ENCODE measurements around the gene FGFBP3. TPM values are rescaled to one million over a fixed set of nuclear protein-coding genes. Genes with fewer than 3 reads are reported as not detected.

The FGFBP3 gene
- total RNA-seq, 1 experiment from 2014 or later = 68.2 TPM

DNA sequence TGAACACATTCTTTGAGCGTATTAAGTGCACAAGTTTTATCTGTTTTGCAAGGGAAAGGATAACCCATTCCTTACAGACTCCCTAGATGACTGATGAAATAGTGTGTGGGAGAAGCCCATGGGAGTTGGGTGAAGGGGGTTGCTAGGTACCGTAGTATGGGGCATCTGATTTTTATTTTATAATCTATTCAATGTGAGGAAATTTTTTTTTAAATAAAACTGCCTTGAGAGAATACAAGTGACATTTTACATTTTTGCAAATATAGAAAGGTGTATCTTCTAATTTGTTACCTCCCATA is 15.7 kb upstream of the FGFBP3 start (continued):
- TF ChIP-seq, protein P1, sequence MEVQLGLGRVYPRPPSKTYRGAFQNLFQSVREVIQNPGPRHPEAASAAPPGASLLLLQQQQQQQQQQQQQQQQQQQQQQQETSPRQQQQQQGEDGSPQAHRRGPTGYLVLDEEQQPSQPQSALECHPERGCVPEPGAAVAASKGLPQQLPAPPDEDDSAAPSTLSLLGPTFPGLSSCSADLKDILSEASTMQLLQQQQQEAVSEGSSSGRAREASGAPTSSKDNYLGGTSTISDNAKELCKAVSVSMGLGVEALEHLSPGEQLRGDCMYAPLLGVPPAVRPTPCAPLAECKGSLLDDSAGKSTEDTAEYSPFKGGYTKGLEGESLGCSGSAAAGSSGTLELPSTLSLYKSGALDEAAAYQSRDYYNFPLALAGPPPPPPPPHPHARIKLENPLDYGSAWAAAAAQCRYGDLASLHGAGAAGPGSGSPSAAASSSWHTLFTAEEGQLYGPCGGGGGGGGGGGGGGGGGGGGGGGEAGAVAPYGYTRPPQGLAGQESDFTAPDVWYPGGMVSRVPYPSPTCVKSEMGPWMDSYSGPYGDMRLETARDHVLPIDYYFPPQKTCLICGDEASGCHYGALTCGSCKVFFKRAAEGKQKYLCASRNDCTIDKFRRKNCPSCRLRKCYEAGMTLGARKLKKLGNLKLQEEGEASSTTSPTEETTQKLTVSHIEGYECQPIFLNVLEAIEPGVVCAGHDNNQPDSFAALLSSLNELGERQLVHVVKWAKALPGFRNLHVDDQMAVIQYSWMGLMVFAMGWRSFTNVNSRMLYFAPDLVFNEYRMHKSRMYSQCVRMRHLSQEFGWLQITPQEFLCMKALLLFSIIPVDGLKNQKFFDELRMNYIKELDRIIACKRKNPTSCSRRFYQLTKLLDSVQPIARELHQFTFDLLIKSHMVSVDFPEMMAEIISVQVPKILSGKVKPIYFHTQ (CRISPR knock-in tag; IDR thresholded peaks at IDR 0.05) = no peak
- TF ChIP-seq, protein P2, sequence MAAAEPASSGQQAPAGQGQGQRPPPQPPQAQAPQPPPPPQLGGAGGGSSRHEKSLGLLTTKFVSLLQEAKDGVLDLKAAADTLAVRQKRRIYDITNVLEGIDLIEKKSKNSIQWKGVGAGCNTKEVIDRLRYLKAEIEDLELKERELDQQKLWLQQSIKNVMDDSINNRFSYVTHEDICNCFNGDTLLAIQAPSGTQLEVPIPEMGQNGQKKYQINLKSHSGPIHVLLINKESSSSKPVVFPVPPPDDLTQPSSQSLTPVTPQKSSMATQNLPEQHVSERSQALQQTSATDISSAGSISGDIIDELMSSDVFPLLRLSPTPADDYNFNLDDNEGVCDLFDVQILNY (CRISPR knock-in tag; IDR thresholded peaks at IDR 0.05) = no peak
- TF ChIP-seq FOXJ3 (CRISPR knock-in tag; IDR thresholded peaks at IDR 0.05; ENCODE audit: borderline replicate concordance) = no peak

- TF ChIP-seq, protein P3, sequence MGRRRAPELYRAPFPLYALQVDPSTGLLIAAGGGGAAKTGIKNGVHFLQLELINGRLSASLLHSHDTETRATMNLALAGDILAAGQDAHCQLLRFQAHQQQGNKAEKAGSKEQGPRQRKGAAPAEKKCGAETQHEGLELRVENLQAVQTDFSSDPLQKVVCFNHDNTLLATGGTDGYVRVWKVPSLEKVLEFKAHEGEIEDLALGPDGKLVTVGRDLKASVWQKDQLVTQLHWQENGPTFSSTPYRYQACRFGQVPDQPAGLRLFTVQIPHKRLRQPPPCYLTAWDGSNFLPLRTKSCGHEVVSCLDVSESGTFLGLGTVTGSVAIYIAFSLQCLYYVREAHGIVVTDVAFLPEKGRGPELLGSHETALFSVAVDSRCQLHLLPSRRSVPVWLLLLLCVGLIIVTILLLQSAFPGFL (CRISPR knock-in tag; IDR thresholded peaks at IDR 0.05; ENCODE audit: borderline replicate concordance) = no peak
- 0 out of 2 replicates have a peak, but pooled peaks have one; percentile 7 for TF ChIP-seq SOX15 (CRISPR knock-in tag; IDR thresholded peaks at IDR 0.05)
- peak; percentile 39 for ATAC-seq
- CTCF ChIA-PET = interaction anchor here (0.6 to 1.8 kb wide), 9 partner anchors 8 to 637 kb away, joined by 3 to 13 read pairs (median 5); partner anchors contain the start of gene FGFBP3
Observed at GRCh38 chr10:91924212-91925021, 15.1 kb upstream of the FGFBP3 start.

DNA sequence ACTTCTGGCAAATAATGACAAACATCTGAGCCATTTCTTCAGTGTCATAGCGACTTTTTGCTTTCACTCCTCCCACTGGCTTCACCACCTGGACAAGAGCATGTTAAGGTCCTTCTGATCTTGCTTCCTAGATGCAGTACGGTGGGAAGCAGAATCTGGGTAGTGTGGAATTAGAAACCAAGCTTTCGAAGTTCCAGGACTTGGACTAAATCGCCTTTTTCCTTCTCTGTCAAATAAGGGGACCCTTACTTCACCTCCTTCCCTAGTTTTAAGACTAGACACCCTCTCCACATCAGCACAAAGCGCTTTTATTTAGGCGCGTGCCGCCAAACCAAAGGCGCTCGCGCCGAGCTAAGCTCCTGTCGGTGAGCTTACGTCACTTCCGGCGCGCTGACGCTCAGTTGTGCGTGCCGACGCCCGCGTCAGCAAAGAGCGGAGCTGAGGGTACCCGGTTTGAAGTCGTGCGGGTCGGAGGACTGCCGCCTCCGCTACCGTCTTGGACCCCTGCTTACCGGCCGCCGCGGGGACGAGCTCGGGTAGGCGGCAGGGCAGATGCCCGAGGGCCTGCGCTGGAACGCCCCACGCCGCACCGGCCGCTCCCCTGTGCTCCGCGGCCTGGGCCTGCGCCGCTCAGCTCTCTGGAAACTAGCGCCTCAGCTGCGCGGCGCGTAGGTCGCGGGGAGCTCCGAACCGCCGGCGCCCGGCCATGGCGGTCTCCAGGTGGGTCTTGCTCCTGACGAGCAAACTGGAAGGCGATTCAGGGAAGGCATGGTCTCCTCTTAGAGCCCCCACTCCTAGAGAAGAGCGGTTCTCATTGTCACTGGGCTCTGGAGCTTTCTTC is 14.3 kb upstream of the FGFBP3 start, which contains the start of gene BTAF1:
TSS of gene BTAF1 (plus strand) at position 400 of the 841 bp plus-strand sequence. CDS start at position 707, 307 bp downstream.
- peak; percentile 86 for DNase-seq (ENCODE audit: low spot score)
- ChIA-PET POLR2A (interaction anchor here (0.5 to 1.7 kb wide), 17 partner anchors 12 to 178 kb away, joined by 3 to 27 read pairs (median 3); partner anchors contain the start of gene TNKS2), CTCF (interaction anchor here (0.6 to 1.8 kb wide), 9 partner anchors 9 to 288 kb away, joined by 3 to 13 read pairs (median 5); partner anchors contain the start of gene FGFBP3)
- Mint-ChIP-seq H3K9me3 (peaks cover 4% of the 10 kb centered on the region), H3K36me3 (peaks cover 12% of the 10 kb centered on the region), H3K4me3 (peak within 1 kb of the TSS; percentile 90), H3K27ac (peak within 1 kb of the TSS; percentile 97), H3K4me1 (peaks cover 27% of the 10 kb centered on the region), H3K27me3 (ENCODE audit: low read depth) (peaks cover 5% of the 10 kb centered on the region; the same call in 1 of the 2 replicates)
- peak; percentile 94 for ATAC-seq
- TF ChIP-seq ETV6 (CRISPR knock-in tag; IDR thresholded peaks at IDR 0.05) (peak; percentile 39; the same call in 1 of the 2 replicates), JUN (CRISPR knock-in tag; IDR thresholded peaks at IDR 0.05) (no peak), ZBTB21 (CRISPR knock-in tag; IDR thresholded peaks at IDR 0.05; ENCODE audit: borderline replicate concordance) (0 out of 2 replicates have a peak, but pooled peaks have one; percentile 1), SP1 (CRISPR knock-in tag; conservative IDR thresholded peaks at IDR 0.05) (peak; percentile 71; the same call in 1 of the 2 replicates), JAZF1 (CRISPR knock-in tag; IDR thresholded peaks at IDR 0.05) (no peak), EMX1 (CRISPR knock-in tag; IDR thresholded peaks at IDR 0.05) (no peak), ZNF281 (CRISPR knock-in tag; IDR thresholded peaks at IDR 0.05) (0 out of 2 replicates have a peak, but pooled peaks have one; percentile 57), FOXP1 (CRISPR knock-in tag; IDR thresholded peaks at IDR 0.05; ENCODE audit: borderline replicate concordance) (peak; percentile 93), MYBL2 (CRISPR knock-in tag; IDR thresholded peaks at IDR 0.05) (peak; percentile 90), USF2 (CRISPR knock-in tag; IDR thresholded peaks at IDR 0.05) (peak; percentile 28; the same call in 1 of the 2 replicates), ZNF263 (CRISPR knock-in tag; IDR thresholded peaks at IDR 0.05; ENCODE audit: low read depth) (0 out of 2 replicates have a peak, but pooled peaks have one; percentile 13), FOXK1 (CRISPR knock-in tag; IDR thresholded peaks at IDR 0.05) (peak; percentile 93), ZNF219 (CRISPR knock-in tag; IDR thresholded peaks at IDR 0.05; ENCODE audit: borderline replicate concordance) (no peak)
- TF ChIP-seq, protein P2 (CRISPR knock-in tag; IDR thresholded peaks at IDR 0.05) = peak; percentile 66; the same call in 1 of the 2 replicates

More at GRCh38 chr10:91924212-91925021, 15.1 kb upstream of the FGFBP3 start:
- Mint-ChIP-seq H3K27me3 (ENCODE audit: low read depth) (peaks cover 5% of the 10 kb centered on the region; the same call in 1 of the 2 replicates), H3K4me3 (peak overlapping the region; percentile 90), H3K27ac (peak overlapping the region; percentile 87), H3K36me3 (peaks cover 10% of the 10 kb centered on the region), H3K9me3 (no peaks in the 10 kb centered on the region), H3K4me1 (peaks cover 27% of the 10 kb centered on the region)
- no peak for DNase-seq (ENCODE audit: low spot score)
- POLR2A ChIA-PET = interaction anchor here (0.6 to 1.7 kb wide), 14 partner anchors 11 to 166 kb away, joined by 3 to 27 read pairs (median 3); partner anchors contain the start of gene TNKS2
